ENCODE measurements around the gene CCN2. TPM values are rescaled to one million over a fixed set of nuclear protein-coding genes. Genes with fewer than 3 reads are reported as not detected.
"Not testable (repeated sequence)": the region's sequence is repeated elsewhere in the genome, so short reads cannot be mapped to it uniquely, and the experiment has no call there.

Gene CCN2
- total RNA-seq, 1 donor: under 0.01 TPM

GRCh38 chr6:131911951-131912350 is 39.2 kb downstream of the CCN2 start:
- peaks cover 40% of the 10 kb centered on the region for H3K27me3 ChIP-seq (ENCODE audit: insufficient read depth, low read length)
- peaks cover 4% of the 10 kb centered on the region for H3K4me1 ChIP-seq (ENCODE audit: insufficient read depth, low read length)
- no peak overlapping the region for H3K4me3 ChIP-seq (ENCODE audit: low read length)
- H3K9me3 ChIP-seq (ENCODE audit: low read depth, low read length): no peaks in the 10 kb centered on the region

- Histone ChIP-seq H3K27me3 (ENCODE audit: insufficient read depth, low read length) (peaks cover 40% of the 10 kb centered on the region), H3K4me1 (ENCODE audit: insufficient read depth, low read length) (peaks cover 4% of the 10 kb centered on the region), H3K4me3 (ENCODE audit: low read length) (no peak overlapping the region), H3K9me3 (ENCODE audit: low read depth, low read length) (no peaks in the 10 kb centered on the region)
Measured at GRCh38 chr6:131910956-131911355, 40.2 kb downstream of the CCN2 start.

- H3K4me3 ChIP-seq (ENCODE audit: low read length): no peak overlapping the region
- H3K27me3 ChIP-seq (ENCODE audit: insufficient read depth, low read length): peaks cover 35% of the 10 kb centered on the region
- H3K4me1 ChIP-seq (ENCODE audit: insufficient read depth, low read length): peaks cover 4% of the 10 kb centered on the region
- no peaks in the 10 kb centered on the region for H3K9me3 ChIP-seq (ENCODE audit: low read depth, low read length)
Measured at GRCh38 chr6:131910219-131910589, 41.0 kb downstream of the CCN2 start.

DNA sequence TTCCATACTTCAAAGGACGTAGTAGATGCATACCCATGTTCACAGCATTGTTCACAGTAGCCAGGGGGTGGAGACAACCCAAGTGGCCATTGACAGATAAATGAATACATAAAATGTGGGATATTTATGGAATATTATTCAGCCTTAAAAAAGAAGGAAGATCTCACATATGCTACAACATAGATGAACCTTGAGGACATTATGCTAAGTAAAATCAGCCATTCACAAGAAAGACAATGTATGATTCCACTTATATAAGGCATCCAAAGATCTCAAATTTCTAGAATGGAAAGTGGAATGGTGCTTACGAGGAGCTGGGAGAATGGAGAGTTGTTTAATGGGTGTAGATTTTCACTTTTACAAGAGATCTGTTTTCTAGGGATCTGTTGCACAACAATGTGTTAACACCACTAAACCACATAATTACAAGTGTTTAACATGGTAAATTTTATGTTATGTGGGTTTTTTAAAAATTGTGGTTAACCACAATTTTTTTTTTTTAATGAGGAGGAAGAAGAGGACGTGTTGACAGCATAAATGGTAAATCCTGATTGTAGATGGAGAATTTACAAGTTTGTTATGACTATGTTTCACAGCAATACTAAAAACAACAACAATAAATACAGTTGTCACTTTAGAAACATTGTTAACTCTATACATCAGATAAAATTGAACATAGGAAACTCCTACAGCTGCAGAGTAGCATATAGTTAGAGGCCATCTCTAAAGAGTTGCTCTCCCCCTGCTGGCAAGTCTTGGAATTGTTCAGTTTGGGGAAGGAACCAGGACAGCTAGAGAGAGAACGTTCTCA is 41.6 kb downstream of the CCN2 start:
- H3K4me3 ChIP-seq (ENCODE audit: low read length): no peak overlapping the region
- no peaks in the 10 kb centered on the region for H3K9me3 ChIP-seq (ENCODE audit: low read depth, low read length)
- peaks cover 32% of the 10 kb centered on the region for H3K27me3 ChIP-seq (ENCODE audit: insufficient read depth, low read length)
- peaks cover 4% of the 10 kb centered on the region for H3K4me1 ChIP-seq (ENCODE audit: insufficient read depth, low read length)

DNA sequence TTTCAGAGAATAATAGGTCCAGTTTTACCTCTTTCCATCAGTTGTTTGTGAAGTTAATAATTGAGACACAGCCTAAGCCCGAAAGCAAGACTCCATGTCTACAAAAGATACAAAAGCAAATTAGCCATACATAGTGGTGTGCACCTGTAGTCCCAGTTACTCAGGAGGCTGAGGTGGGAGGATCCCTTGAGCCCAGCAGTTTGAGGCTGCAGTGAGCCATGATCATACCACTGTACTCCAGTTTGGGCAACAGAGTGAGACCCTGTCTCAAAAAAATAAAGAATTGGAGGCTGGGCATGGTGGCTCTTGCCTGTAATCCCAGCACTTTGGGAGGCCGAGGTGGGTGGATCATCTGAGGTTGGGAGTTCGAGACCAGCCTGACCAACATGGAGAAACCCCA is 42.4 kb downstream of the CCN2 start:
- not testable (repeated sequence) for H3K9me3 ChIP-seq (ENCODE audit: low read depth, low read length); H3K4me3 ChIP-seq (ENCODE audit: low read length); H3K4me1 ChIP-seq (ENCODE audit: insufficient read depth, low read length)
- peaks cover 26% of the 10 kb centered on the region for H3K27me3 ChIP-seq (ENCODE audit: insufficient read depth, low read length)

DNA sequence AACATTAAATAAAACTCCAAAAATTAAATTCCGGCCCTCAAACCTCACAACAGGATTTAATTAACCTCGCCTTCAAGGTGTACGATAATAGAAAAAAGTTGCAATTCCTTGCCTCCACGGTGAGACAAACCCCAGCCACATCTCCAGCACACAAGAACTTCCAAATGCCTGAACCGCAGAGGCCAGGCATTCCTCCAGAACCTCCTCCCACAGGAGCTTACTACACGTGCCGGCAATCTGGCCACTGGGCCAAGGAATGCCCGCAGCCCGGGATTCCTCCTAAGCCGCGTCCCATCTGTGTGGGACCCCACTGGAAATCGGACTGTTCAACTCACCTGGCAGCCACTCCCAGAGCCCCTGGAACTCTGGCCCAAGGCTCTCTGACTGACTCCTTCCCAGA is 47.4 kb downstream of the CCN2 start:
- H3K27me3 ChIP-seq (ENCODE audit: insufficient read depth, low read length); H3K4me1 ChIP-seq (ENCODE audit: insufficient read depth, low read length); H3K4me3 ChIP-seq (ENCODE audit: low read length); H3K9me3 ChIP-seq (ENCODE audit: low read depth, low read length): not testable (repeated sequence)

- H3K9me3 ChIP-seq (ENCODE audit: low read depth, low read length); H3K27me3 ChIP-seq (ENCODE audit: insufficient read depth, low read length); H3K4me3 ChIP-seq (ENCODE audit: low read length); H3K4me1 ChIP-seq (ENCODE audit: insufficient read depth, low read length): not testable (repeated sequence)
Measured at GRCh38 chr6:131901326-131901873, 49.8 kb downstream of the CCN2 start.

DNA sequence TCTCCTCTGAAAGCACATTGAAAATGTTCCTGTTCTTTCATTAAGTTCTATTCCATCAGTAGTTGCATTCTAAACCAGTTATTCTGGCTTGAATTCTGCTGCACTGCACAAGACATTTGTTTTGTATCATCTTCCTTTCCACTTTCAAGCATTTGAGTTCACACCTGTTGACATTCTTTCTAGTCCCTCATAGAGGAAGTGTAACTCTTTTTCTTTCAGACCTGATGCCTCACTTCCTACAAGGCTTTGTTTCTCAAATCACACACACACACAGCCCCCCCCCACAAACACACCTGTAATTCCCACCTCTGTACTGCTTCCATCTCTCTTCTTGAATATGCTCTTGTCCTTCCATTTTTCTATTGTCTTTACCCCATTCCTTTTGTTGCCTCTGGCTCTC is 50.9 kb downstream of the CCN2 start:
- Histone ChIP-seq H3K4me3 (ENCODE audit: low read length) (no peak overlapping the region), H3K4me1 (ENCODE audit: insufficient read depth, low read length) (no peaks in the 10 kb centered on the region), H3K27me3 (ENCODE audit: insufficient read depth, low read length) (no peaks in the 10 kb centered on the region), H3K9me3 (ENCODE audit: low read depth, low read length) (no peaks in the 10 kb centered on the region)

GRCh38 chr6:131898718-131899117 is 52.5 kb downstream of the CCN2 start:
- H3K4me1 ChIP-seq (ENCODE audit: insufficient read depth, low read length): no peaks in the 10 kb centered on the region
- no peaks in the 10 kb centered on the region for H3K9me3 ChIP-seq (ENCODE audit: low read depth, low read length)
- no peaks in the 10 kb centered on the region for H3K27me3 ChIP-seq (ENCODE audit: insufficient read depth, low read length)
- no peak overlapping the region for H3K4me3 ChIP-seq (ENCODE audit: low read length)

Other genes starting within 250 kb of the CCN2 start
- gene OR2A4, start 250.0 kb downstream of the CCN2 start, total RNA-seq: 0.21 TPM
- not detected for gene CTAGE9, start 240.4 kb downstream of the CCN2 start, total RNA-seq
- gene ENPP1, start 143.4 kb downstream of the CCN2 start, total RNA-seq: 0.21 TPM